SU-DHL-6 (cell line): ENCODE data around the gene CCDC102A.

Source experiments
- CTCF ChIP-seq: fragments of 200-600 bp; sonication (generic); IDR thresholded peaks from one replicate; pipeline ENCODE4 v1.5.1; 2017; ENCODE audit warnings: antibody characterized with exemption, mild to moderate bottlenecking, low read length, moderate library complexity; ENCODE audit not compliant: insufficient read depth, poor library complexity, severe bottlenecking
- EZH2phosphoT487 ChIP-seq: fragments of 200-600 bp; sonication (generic), shearing (Covaris generic); conservative IDR thresholded peaks from 2 replicates; pipeline ENCODE4 v1.6.1; 2018; ENCODE audit warnings: mild to moderate bottlenecking, antibody characterized with exemption, low read length, moderate library complexity, mixed read lengths

GRCh38 chr16:57540906-57541753, 4.8 kb upstream of the CCDC102A start:
- TF ChIP-seq CTCF (no peak), EZH2phosphoT487 (no peak)
